PC-3 (cell line): Measurements from ENCODE around the gene OSBPL9. TPM values are rescaled to one million over a fixed set of nuclear protein-coding genes. Genes with fewer than 3 reads are reported as not detected.

Source experiments
- ATAC-seq: fragments of 200-7000 bp; cut with Tn5 transposase; 2 replicates; pipeline ENCODE4 v1.9.1; 2020; ENCODE audit warnings: mild to moderate bottlenecking, moderate library complexity
- BruUV-seq: library from RNA; stranded (reverse); fragments of 400-500 nt; replicated peaks from 2 replicates; lab custom pipeline; 2021; lab: Mats Ljungman, UMichigan
- CTCF ChIA-PET: fragments of 300-600 bp; sonication (Branson Sonifier 250); formaldehyde crosslinking; loops from one replicate; lab custom pipeline; 2022; ENCODE audit warnings: antibody characterized with exemption; lab: Charles Lee
- POLR2A ChIA-PET: fragments of 300-600 bp; sonication (Branson Sonifier 250); formaldehyde crosslinking; loops from one replicate; lab custom pipeline; 2022; ENCODE audit warnings: antibody characterized with exemption; ENCODE audit not compliant: unreplicated experiment; lab: Charles Lee
- DNase-seq: peaks from one replicate; pipeline ENCODE4 v3.0.0-alpha.2; 2015
- H2AFZ ChIP-seq: fragments of 300-600 bp; sonication (generic); 2 replicates; pipeline ENCODE4 v1.6.0; 2016; ENCODE audit warnings: antibody characterized with exemption, low read length
- H3F3A ChIP-seq: fragments of 300-600 bp; sonication (generic); one replicate; pipeline ENCODE4 v1.6.0; 2017; ENCODE audit warnings: antibody characterized with exemption, low read length, control low read depth, mild to moderate bottlenecking; ENCODE audit not compliant: unreplicated experiment
- H3K27ac ChIP-seq: fragments of 300-600 bp; sonication (generic); 2 replicates; pipeline ENCODE4 v1.5.1; 2016; ENCODE audit warnings: mild to moderate bottlenecking, low read length
- H3K27me3 ChIP-seq: fragments of 300-600 bp; sonication (generic); 2 replicates; pipeline ENCODE4 v1.6.1; 2016; ENCODE audit warnings: low read length, mixed read lengths
- H3K36me3 ChIP-seq: fragments of 300-600 bp; sonication (generic); 2 replicates; pipeline ENCODE4 v1.6.1; 2016; ENCODE audit warnings: low read depth, mixed run types, low read length, mixed read lengths
- H3K4me1 ChIP-seq: fragments of 300-600 bp; sonication (generic); 2 replicates; pipeline ENCODE4 v1.5.1; 2016; ENCODE audit warnings: low read length; ENCODE audit not compliant: insufficient read depth
- H3K4me2 ChIP-seq: fragments of 300-600 bp; sonication (generic); 2 replicates; pipeline ENCODE4 v1.6.0; 2016; ENCODE audit warnings: low read length
- H3K4me3 ChIP-seq: fragments of 300-600 bp; sonication (generic); 2 replicates; pipeline ENCODE4 v1.5.1; 2016; ENCODE audit warnings: mild to moderate bottlenecking, low read length, mixed read lengths
- H3K79me2 ChIP-seq: fragments of 300-600 bp; sonication (generic); 2 replicates; pipeline ENCODE4 v1.6.1; 2017; ENCODE audit warnings: low read length, mixed read lengths
- H3K9ac ChIP-seq: fragments of 300-600 bp; sonication (generic); 2 replicates; pipeline ENCODE4 v1.6.0; 2016; ENCODE audit warnings: mild to moderate bottlenecking, low read length
- H3K9me2 ChIP-seq: fragments of 300-600 bp; sonication (generic); replicated peaks from 2 replicates; pipeline ENCODE4 v1.6.1; 2016; ENCODE audit warnings: mixed run types, low read length, mixed read lengths
- H3K9me3 ChIP-seq: fragments of 300-600 bp; sonication (generic); 2 replicates; pipeline ENCODE4 v1.6.1; 2016; ENCODE audit warnings: low read length, mixed read lengths
- H4K20me1 ChIP-seq: fragments of 300-600 bp; sonication (generic); 2 replicates; pipeline ENCODE4 v1.6.1; 2016; ENCODE audit warnings: low read length, mixed read lengths
- EZH2 ChIP-seq: fragments of 300-600 bp; sonication (generic); IDR thresholded peaks from one replicate; pipeline ENCODE4 v1.6.1; 2017; ENCODE audit warnings: antibody characterized with exemption, mild to moderate bottlenecking, low read length; ENCODE audit not compliant: unreplicated experiment
- EZH2phosphoT487 ChIP-seq: fragments of 300-600 bp; sonication (generic); IDR thresholded peaks from 2 replicates; pipeline ENCODE4 v1.6.1; 2018; ENCODE audit warnings: mild to moderate bottlenecking, antibody characterized with exemption, low read length, borderline replicate concordance
- intact Hi-C: fragments of 100-400 bp; cut with micrococcal nuclease; formaldehyde crosslinking; loops from 2 replicates; pipeline ENCODE4 v1.9.0; 2023
- total RNA-seq: library from RNA; depleted of rRNA; stranded (reverse); fragments of >200 nt; gene quantifications from 2 replicates; pipeline ENCODE4 v1.2.3, GENCODE V29; 2014
- TF ChIP-seq, protein P1 (sequence below): fragments of 300-600 bp; sonication (generic); conservative IDR thresholded peaks from 2 replicates; pipeline ENCODE4 v1.5.1; 2017; ENCODE audit warnings: antibody characterized with exemption, low read depth, mild to moderate bottlenecking, low read length

Gene OSBPL9
- total RNA-seq, 1 experiment from 2014 or later, result 74.7 TPM

DNA sequence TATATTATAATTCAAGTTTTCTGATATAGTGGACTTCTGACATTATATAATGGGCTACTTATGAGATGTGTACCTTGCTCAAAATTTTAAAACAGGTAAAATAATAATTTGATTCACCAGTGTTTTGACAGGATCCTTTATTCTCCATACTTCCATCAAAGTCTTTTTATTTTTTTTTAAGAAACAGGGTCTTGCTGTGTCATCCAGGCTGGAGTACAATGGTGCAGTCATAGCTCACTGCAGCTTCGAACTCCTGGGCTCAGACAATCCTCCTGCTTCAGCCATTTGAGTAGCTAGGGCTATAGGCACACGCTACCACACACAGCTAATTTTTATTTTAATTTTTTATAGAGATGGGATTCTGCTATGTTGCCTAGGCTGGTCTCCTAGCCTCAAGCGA is 132.3 kb downstream of the OSBPL9 start:
- no peak for ATAC-seq
- H3K4me1 ChIP-seq, result peaks cover 20% of the 10 kb centered on the region
- no TSS peak for BruUV-seq
- no peaks in the 10 kb centered on the region for H3K27me3 ChIP-seq
- no peaks in the 10 kb centered on the region for H3K79me2 ChIP-seq
- no peaks in the 10 kb centered on the region for H3K9me2 ChIP-seq
- H3K27ac ChIP-seq, result no peak overlapping the region
- intact Hi-C loops, result no loop called here
- CTCF ChIA-PET, result no interaction called here
- H3K9me3 ChIP-seq, result no peaks in the 10 kb centered on the region
- DNase-seq, result no peak
- H3K36me3 ChIP-seq, result 0 out of 2 replicates have a peak, but pooled peaks cover 3% of the 10 kb centered on the region
- H2AFZ ChIP-seq, result no peak overlapping the region
- no peak overlapping the region for H3K4me3 ChIP-seq
- POLR2A ChIA-PET, result no interaction called here
- no peak for TF ChIP-seq EZH2
- TF ChIP-seq, protein P1, sequence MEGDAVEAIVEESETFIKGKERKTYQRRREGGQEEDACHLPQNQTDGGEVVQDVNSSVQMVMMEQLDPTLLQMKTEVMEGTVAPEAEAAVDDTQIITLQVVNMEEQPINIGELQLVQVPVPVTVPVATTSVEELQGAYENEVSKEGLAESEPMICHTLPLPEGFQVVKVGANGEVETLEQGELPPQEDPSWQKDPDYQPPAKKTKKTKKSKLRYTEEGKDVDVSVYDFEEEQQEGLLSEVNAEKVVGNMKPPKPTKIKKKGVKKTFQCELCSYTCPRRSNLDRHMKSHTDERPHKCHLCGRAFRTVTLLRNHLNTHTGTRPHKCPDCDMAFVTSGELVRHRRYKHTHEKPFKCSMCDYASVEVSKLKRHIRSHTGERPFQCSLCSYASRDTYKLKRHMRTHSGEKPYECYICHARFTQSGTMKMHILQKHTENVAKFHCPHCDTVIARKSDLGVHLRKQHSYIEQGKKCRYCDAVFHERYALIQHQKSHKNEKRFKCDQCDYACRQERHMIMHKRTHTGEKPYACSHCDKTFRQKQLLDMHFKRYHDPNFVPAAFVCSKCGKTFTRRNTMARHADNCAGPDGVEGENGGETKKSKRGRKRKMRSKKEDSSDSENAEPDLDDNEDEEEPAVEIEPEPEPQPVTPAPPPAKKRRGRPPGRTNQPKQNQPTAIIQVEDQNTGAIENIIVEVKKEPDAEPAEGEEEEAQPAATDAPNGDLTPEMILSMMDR, result no peak
- no peak for TF ChIP-seq EZH2phosphoT487
- H3F3A ChIP-seq, result peaks cover 6% of the 10 kb centered on the region
- no peak overlapping the region for H3K9ac ChIP-seq
- H3K4me2 ChIP-seq, result no peak overlapping the region
- no peaks in the 10 kb centered on the region for H4K20me1 ChIP-seq

DNA sequence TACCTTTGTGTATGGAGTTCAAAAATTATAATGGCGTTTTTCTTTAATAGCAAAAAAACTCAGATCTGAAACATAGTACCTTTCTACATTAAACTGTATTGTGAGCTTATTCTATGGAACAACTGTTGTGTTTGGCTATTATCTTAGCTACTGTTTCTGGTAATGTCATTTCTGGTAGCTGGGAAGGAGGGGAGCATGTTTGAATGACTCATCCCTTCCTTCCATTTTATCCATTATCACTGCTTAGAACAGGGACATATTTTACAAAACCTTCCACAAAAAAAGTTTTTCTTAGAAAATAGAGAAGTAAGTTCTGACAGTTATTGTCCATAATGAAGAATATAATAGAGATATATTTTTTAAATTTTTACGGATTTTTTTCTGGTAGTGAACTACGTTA is 133.3 kb downstream of the OSBPL9 start:
- intact Hi-C loops, result no loop called here

DNA sequence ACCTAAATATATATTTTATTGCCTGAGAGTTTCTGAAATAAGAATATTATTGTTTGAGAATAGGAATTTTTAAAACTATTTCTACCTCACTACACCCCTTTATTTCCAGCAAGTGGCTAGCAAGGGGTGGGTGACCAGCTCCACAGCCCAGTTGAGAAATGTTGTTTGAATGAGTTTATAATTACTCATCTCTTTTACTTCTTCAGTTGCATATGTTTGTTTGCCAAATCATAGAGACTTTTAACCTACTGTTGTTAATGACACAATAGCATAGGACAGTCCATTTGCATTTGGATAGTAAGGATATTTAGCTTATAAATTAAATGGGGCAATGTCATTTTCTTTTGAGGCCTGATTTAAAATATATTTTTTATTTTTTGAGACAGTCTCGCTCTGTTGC is 133.8 kb downstream of the OSBPL9 start:
- Histone ChIP-seq H3K27ac (peak overlapping the region; percentile 65), H2AFZ (no peak overlapping the region), H3K4me3 (no peak overlapping the region), H3K27me3 (no peaks in the 10 kb centered on the region), H3K79me2 (no peaks in the 10 kb centered on the region), H3F3A (peaks cover 6% of the 10 kb centered on the region), H3K36me3 (peaks cover 3% of the 10 kb centered on the region; the same call in 1 of the 2 replicates), H3K9me3 (no peaks in the 10 kb centered on the region), H3K9me2 (no peaks in the 10 kb centered on the region), H3K4me2 (peak overlapping the region; percentile 52), H3K4me1 (peaks cover 20% of the 10 kb centered on the region), H3K9ac (no peak overlapping the region), H4K20me1 (no peaks in the 10 kb centered on the region)
- ATAC-seq (peak; percentile 91), DNase-seq (peak; percentile 80)
- intact Hi-C loops, result no loop called here
- BruUV-seq, result no TSS peak
- CTCF ChIA-PET, result interaction anchor here (0.9 kb wide), 1 partner anchor 181 kb away, joined by 4 read pairs; no protein-coding TSS in a partner anchor
- TF ChIP-seq EZH2phosphoT487 (no peak), EZH2 (no peak)
- TF ChIP-seq, protein P1, result no peak
- POLR2A ChIA-PET, result no interaction called here

More for the DNA sequence above, 133.3 kb downstream of the OSBPL9 start:
- Histone ChIP-seq H3K79me2 (no peaks in the 10 kb centered on the region), H3K4me3 (no peak overlapping the region), H3K4me1 (peaks cover 20% of the 10 kb centered on the region), H3K9me2 (no peaks in the 10 kb centered on the region), H3K4me2 (peak overlapping the region; percentile 52), H3K27ac (peak overlapping the region; percentile 65), H3K36me3 (0 out of 2 replicates have a peak, but pooled peaks cover 3% of the 10 kb centered on the region), H3K9me3 (no peaks in the 10 kb centered on the region), H3F3A (peaks cover 6% of the 10 kb centered on the region), H3K27me3 (no peaks in the 10 kb centered on the region), H4K20me1 (no peaks in the 10 kb centered on the region), H2AFZ (no peak overlapping the region), H3K9ac (no peak overlapping the region)
- DNase-seq (peak; percentile 33), ATAC-seq (peak; percentile 81)
- ChIA-PET POLR2A (no interaction called here), CTCF (interaction anchor here (0.9 kb wide), 1 partner anchor 181 kb away, joined by 4 read pairs; no protein-coding TSS in a partner anchor)
- BruUV-seq, result no TSS peak
- TF ChIP-seq EZH2phosphoT487 (no peak), EZH2 (no peak)
- TF ChIP-seq, protein P1, result no peak
